Ecto neural progenitor cell (in vitro differentiated cells): ENCODE data around the gene VSNL1.

Experiments
- DNase-seq: peaks from one replicate; pipeline ENCODE4 v3.0.0-alpha.2; 2018; ENCODE audit warnings: low spot score

Gene VSNL1

DNA sequence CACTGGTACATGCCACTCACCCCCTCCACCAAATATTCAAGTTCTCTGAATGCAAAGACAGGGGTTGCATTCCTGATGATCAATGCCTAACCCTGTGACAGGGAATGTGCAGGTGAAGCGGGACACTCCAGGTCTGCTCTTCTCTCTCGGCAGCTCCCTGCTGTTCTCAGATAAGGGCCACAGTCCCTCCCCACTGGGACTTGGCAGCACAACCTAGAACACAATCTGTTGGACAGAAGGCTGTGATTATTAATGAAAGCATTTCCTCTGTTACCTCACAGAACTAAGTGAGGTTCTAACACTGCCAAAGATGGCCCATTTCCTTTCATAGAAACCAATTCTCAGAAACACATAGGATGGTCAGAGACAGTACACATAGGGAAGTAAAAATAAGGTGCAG is 42.7 kb downstream of the VSNL1 start:
- DNase-seq, result no peak

DNA sequence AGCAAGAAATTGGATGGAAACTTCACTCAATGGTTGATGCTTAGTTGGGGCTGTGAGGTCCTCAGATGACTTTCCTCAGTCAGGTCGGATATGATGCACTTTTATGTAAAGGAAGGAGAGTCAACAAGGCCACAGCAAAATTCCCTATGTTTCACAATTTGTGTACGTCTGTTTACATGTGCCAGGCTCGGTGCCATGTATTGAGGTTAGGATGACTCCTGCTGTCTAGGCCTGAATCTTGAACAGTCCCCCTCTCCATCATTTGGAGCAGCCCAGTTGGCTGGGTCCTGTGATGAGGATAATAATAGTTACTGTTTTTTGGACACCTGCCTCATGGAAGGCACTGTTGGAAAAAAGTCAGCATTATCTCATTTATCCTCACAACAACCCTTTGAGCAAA is 43.1 kb downstream of the VSNL1 start:
- no peak for DNase-seq

DNA sequence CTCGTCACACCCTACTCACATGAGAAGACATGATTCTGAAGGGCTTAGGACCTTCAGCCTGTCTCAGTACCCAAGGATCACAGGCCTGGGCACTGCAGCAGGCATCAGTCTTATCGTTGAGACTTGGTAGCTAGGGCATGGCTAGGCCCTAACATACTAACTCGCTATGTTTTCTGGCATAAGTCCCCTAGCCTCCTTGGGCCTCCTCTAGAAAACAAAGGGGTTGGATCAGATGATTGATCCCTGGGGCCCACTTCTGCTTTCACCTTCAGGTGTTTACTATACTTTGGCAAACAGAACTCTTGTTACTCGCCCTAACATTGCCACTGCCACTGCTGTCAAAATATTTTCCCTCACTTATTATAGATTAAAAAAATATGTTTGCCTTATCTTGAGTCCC is 44.2 kb downstream of the VSNL1 start:
- DNase-seq, result no peak

DNA sequence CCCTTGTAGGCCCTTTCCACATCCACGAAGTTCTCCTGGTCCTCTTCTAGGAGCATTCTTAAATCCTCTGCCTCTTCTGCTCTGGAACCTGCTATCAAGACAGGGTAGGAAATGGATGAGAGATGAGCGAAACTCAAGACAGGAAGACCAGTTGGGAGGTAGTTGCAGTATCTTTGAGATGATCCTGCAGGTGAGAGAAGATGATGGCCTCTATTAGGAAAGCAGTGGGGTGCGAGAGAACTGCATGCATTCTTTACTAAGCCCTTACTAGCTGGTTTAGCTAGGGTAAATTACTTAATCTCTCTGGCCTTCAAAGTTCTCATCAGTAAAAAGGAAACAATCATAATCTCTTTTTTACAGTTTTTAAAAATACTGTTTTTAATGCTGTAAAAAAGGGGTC is 47.0 kb downstream of the VSNL1 start:
- no peak for DNase-seq

DNA sequence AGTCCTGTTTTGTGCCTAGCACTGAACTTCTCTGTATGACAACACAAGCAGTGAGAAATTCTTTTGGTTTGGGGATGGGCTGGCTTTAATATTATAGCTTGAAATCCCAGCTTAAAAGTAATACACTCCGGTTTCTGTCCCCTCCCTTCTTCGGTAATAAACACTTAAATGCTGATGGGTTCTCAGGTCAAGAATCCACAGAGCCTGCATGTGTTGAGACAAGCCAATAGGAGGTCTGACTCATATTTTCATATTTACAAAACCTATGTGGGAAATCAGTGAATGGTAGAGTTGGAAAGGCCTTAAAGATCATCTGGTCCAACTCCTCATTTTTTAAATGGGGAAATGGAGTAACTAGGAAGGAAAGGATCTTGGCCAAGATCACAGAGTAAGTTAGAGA is 47.5 kb downstream of the VSNL1 start:
- DNase-seq, result no peak

DNA sequence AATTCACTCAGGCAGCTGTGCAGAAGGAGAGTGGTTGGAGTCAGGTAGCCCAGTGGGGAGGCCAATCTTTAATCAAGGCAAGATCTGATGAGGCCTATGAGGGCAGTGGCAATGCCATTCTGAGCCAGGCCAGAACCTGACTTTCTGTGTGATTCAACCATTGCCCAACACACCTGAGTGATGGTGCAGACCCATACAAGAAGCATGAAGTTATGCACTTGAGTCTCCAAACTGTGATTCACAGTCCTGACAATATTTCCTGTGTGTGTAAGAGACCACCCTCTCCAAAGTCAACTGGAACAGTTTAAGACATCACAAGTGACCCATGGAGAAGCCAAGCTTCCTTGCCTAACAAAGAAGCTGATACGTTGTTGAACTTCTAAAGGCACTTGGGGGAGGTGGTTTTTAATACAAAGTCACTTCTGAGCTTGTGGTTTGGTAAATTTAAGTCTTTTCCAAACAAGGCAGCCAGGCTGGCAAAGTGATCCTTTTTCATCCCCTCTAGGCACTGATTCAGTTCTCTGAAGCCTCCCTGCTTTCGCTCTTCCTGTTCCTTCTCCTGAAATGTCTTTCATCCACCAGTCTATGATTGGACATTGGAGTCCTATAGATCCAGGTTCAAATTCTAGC is 49.0 kb downstream of the VSNL1 start:
- no peak for DNase-seq

DNA sequence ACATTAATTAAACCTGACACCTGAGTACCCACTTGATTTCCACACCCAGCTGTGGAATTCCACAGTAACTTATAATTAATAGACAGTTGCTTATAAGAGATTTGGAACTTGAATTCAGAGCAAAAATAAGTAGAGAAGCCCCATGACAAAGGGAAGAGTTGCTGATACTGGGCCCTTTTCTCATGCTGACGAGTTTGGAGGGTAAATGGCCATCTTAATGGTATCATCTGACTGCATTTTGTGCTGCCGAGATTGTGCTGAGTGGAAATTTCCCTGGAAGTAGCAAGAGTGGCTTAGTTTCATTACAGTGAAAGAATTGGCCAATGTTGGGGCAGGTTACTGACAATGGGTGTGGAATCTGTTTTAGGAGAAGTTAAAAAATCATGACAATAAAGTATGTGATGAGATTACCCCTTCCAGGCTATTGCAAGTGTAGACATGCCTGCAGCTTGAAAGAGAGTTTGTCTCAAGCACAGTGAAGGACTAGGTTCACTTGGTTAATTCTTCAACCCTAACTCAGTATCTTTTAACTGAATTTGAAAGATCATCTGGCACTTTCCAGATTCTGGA is 49.9 kb downstream of the VSNL1 start:
- no peak for DNase-seq

DNA sequence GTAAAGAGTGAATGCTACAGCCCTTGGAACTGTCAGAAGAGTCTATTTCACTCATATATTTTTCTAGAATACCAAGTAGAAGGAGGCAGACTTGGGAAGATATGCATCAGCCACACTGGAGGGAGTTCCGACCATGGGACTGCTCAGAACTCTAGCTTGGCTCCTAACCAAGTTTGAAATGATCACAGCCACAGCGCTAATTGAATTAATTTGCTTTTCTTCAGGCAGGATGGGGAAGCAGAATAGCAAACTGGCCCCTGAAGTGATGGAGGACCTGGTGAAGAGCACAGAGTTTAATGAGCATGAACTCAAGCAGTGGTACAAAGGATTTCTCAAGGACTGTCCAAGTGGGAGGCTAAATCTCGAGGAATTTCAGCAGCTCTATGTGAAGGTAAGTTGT is 51.4 kb downstream of the VSNL1 start:
- no peak for DNase-seq

DNA sequence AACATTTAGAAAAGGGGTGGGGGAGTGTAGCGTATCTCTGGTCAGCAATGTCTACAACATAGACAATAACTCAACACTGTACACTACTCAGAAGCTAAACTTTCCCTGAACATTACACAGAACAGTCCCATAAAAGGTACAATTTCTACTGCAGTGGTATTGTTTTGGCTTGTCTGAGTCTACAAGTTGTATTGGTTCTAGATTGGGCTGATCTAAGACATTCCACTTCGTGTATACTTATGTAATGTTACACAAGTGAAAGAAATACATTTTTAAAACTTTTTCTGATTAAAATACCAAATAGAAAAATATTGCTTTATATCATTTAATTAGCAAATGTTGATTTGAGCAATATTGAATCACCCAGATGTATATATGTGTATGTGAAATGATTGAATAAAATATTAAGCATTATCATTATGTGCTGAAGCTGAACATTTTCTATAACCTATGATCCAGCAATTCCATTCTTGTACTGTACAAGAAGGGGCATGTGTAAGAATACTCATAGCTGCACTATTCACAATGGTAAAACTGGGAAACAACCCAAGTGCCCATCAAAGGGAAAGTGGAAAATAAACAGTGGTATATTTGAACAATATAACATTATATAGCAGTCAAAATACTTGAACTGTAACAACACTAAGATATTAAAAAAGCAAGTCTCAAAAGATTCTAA is 52.4 kb downstream of the VSNL1 start:
- no peak for DNase-seq

DNA sequence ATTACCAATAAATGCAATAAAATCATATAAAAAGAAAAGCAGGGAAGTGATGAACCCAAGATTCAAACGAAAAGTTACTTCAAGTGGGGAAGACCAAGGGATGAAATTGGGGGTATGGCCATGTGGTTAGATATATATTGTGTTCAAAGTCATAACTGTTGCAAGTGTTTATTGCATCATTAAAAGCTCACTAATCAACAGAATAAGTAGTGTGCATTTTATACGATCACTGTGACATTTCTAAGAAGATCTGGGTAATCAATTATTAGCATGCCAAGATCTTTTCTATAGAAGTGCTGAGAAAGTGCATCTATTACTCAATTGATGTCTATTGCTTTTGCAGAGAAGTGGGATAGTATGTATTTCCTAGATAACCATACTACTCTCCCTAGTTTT is 52.9 kb downstream of the VSNL1 start:
- no peak for DNase-seq

DNA sequence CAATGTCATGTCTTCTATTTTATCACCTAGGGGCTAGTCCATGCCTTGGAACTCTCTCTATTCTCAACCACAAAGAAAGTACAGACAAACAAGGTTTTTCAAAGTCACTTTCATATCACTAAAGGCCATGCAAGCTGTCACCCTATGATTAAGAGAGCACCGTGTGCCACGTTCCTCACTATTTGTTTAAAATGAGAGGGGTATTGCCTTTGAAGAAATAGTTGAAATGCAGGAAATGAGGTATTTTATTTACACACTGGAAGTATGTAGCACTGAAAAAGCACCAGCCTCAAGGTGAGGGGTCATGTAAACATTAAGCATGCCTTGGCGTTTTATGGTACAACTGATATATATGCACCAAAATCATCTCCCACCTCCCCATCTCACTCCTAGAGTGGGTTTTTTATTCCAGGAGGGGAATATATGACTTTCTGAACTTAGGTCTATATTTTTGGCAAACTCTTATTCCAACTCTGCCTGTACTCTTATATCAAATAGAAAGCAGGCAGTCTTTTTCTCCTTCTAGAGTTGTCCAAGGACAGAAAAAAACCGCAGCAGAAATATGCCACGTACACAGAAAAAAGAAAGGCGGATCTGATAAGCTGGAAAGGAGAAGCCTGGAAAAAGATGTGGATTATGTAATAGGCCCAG is 53.5 kb downstream of the VSNL1 start:
- DNase-seq, result no peak

DNA sequence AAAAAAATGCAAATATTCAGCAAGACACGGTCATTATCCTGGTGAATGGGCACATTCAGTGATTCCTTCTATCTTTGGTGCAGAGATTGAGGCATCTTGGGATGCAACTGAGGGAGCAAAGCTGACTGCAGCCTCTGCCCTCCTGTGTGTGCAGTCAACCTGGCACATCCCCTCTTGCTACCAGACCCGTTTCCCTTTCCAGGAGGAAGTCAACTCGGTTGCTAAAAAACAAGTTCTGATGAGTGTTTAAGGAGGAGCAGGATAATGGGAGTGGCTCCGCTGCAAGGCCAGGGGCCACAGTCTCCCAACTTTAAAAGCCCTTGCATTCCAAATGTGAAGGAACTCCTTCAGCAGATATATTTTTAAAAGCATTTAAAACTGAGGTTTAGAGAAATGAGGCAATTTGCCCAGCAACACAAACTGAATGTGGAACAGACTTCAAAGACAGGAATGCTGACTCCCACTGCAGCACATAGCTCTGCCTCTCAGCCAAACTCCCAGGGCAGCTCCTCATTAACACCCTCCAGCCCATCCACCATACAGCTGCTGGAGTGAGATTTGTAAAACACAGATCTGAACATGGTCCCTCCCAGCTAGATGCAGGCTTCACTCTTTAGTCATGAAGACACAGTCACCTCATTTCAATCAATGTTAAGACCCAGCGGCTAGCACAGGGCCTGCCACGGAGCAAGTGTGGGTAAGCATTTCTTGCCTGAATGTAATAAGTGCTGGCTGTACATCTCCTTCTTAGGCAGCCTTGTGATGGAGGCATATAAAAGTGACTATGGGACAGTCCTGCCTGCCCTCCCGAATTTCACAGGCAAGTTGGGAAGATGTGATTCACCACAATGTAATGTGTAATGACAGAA is 54.3 kb downstream of the VSNL1 start:
- no peak for DNase-seq

DNA sequence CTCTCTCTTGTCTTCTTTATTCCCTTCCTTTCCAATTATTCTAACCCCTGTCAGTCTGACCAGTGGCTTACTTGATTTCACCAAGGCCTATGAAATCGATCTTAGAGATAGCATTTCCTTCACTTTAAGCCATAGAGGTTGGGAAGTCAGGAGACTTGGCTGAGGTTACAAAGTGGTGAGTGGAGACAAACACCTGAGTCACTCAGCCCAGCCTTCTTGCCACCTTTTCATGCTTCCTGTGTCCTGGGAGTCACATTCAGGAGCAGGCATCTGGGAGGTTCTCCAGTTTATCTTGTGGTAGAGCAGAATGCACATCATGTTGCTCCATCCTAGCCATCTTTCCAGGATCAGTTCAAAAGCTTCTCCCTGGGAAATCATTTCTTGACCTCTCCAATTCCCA is 59.1 kb downstream of the VSNL1 start:
- DNase-seq, result no peak

DNA sequence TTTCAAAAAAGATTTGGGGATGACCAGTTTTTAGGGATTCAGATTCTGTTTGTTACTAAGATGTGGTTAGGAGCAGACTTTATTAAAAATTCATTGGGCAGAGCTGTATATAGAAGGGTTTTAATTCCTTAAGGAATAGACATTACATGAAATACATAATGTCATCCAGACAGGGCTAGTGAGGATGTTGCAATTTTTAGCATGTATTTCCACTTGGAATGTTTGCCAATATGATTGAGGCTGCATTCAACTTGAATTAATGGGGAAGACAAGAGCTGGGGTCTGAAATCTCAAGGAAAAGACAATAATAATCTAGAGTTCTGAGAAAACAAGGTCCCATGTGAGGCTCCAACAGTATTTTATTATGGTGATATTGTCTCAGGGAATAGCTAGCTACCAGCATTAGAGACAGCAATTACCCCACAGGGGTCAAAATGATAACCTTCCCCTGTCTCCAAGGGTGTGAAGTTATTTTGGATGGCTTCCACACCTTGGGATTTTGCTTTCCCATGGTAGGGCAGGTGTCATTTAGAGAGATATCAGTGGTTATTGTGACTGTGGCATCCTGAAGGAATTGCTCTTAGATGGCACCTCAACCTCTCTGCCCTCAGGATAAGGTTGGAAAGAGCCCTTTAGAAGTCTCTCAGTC is 60.2 kb downstream of the VSNL1 start:
- no peak for DNase-seq

DNA sequence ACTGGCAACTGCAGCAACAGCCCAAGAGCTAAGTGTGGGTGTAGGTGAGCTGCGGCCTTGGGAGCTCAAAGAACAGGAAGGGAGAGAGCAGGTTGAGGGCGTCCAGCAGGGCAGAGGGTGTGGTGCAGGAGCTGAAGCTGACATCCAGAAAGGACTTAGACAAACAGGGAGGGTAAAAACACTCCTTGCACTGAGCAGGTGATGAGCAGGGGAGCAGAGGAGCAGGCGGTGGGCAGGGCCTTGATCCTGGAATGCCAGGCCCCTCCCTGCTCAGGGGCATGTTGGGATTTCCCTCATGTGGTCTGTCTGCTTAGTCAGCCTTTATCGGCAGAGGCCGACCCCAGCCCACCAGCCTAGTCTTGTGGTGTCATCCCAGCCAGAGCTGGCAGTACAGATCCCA is 63.6 kb downstream of the VSNL1 start:
- DNase-seq, result no peak

DNA sequence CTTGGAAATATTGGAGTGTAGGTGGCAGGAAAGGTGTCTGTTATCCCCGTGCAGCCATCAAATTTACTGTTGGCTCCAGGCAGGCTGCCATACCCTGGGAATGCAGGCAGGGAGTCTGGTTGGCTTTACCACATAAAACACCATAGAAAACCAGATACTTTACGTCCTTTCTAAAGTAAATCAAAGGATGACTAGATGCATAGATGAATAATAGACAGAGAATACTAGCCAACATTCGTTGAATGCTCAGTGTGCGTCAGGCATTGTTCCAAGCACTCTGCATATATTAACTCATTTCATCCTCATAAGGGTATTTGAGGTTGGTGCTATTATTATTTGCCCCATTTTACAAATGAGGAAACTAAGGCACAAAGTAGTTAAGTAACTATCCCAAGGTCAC is 65.2 kb downstream of the VSNL1 start:
- no peak for DNase-seq

DNA sequence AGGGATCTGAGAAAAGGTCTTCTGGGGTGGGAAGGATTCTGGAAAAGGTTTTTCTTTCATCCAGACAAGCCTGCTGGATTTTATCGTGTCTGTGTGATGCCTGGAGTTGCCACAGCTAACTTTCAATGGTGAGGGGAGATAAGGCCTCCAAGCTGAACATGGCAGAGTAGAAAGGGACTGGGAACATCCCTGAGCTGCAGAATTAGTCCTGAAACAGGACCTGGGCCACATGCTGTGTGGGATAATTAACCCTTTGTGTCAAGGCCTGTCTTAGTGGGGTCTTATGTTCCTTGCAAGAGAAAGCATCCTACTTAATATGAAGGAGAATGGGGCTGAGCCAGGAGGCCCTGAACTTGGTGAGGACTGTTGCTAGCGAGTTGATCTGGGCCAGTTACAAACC is 66.4 kb downstream of the VSNL1 start:
- DNase-seq, result no peak

DNA sequence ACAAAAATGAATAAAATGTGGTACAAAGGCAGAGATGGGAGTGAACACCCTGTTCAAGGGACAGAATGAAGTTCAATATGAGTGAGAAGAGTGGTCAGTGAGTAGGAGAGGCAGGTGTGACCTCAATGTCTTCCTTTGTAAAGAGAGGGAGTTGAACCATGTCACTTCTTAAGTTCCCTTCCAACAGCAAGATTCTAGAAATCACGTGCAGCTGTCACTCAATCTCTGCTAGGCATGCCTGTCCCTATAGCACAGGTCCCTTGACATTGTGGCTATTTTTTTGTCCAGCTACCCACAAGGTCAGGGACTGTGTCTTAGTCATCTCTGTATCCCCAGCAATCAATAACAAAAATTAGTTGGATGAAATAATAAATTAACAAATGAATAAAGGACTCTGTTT is 66.9 kb downstream of the VSNL1 start:
- DNase-seq, result no peak

DNA sequence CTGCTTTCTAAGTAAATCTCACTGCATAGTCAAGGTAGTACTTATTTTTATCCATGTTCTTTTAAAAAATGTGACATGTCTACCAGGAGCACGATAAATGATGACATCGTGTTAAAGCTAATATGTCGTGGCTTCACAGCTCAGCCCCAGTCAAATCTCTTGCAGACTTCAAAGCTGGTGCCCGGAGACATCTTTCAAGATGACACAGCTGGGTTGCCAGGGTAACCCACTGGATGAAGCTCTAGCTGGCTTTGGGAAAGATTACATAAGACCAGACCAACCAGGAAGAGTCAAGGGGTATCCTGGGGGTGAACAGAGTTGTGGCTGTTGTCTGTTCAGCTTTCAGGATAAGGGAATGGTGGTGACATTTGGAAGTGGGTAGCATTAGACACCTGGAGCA is 67.8 kb downstream of the VSNL1 start:
- DNase-seq, result no peak

DNA sequence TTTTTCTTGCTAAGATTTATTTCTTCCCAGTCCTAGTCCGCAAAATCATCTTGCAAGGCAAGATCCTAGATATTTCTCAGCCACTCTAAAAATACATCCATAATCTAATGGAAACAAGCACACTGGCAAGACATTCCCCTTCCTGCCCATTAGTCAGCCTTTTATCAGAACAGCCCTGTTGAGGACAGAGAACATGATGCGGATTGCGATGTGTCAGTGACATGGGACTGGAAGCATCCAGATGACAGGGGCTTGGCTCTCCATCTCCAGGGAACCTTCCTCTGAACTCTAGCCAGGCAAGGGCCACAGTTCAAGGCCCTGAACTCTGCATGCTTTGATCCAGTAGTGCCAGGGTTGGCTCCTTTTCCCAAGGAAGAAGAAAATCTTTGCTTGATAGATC is 70.0 kb downstream of the VSNL1 start:
- no peak for DNase-seq

DNA sequence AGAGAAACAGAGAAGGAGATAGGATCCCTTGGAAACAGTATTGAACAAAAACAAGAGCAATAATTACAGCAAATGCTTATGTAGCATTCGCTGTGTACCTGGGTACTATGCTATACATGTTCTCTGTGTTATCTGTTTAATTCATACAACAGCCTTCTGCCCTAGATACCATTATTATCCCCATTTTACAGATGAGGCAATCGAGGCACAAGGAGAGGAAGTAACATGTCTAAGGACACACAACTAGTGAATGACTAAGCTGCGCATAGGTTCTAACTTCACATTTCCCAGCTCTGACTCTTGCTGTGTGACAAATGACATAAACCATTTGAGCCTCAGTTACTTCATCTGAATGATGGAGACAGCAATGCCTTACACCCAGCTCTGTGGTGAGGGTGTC is 70.5 kb downstream of the VSNL1 start:
- no peak for DNase-seq
